Frontal cortex (tissue), 4 donors: ENCODE measurements around the gene FRS3. TPM values are rescaled to one million over a fixed set of nuclear protein-coding genes. Genes with fewer than 3 reads are reported as not detected.
"Not testable (repeated sequence)": the region's sequence is repeated elsewhere in the genome, so short reads cannot be mapped to it uniquely, and the experiment has no call there.

Experiments used
- DNase-seq, 2 donors: peaks; one replicate each; pipeline ENCODE4 v3.0.0; 2012; ENCODE audit warnings: low spot score in 2 of 2
- FAIRE-seq: peaks from 2 replicates; lab custom pipeline; 2012; peaks lifted over from hg19 to GRCh38; lab: Jason Lieb, UNC
- total RNA-seq: library from RNA; depleted of rRNA; stranded (reverse); fragments of >200 nt; gene quantifications from one replicate; pipeline ENCODE4 v1.2.3, GENCODE V29; 2014
- donor health status: control.
- donor health status: control.
- donor health status: control.

Gene FRS3
- total RNA-seq, 1 donor from 2014 or later, result 9.4 TPM

DNA sequence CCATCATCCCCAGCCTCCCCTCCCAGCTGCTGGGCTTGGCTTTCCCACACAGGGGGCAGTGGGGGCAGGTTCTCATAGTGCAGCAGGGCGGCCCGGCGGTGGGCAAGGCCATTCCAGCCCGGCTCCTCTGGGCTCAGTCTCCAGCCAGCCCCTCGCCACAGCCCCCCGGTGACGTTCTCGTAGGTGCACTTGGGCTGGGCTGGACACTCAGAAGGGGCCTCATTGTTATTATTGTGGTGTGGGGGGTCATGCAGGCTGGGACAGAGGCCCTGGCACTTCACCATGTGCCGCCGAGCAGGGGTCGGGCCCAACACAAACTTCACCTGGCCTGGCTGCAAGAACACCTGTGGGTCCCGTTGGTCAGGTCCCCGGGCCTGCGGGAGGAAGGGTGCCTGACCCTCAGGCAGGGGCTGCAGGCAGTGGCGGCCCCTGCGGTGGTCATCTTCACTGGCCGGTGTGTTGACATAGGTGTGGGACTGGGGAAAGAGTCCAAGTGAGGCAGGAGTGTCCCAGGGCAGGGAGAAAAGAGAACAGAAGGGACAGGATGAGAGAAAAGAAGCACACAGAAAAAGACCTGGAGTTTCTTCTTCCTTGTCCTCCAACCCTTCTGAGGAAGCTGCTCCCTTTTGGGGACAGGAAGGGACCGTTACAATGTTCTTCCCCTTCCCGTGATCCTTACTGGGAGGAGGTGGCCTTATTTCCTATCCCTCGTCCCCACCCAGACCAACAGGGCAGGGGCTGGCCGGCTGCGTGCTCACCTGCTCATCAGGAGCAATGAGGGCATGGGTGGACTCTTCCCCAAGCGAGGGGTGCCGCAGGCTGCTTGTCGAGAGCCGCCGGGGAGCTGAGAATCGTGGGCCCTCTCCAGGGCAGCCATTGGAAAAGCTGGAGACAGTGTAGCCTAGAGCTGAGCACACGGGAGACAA lies 8.4 kb downstream of the FRS3 start:
- no peak for DNase-seq
- FAIRE-seq, result no peak

DNA sequence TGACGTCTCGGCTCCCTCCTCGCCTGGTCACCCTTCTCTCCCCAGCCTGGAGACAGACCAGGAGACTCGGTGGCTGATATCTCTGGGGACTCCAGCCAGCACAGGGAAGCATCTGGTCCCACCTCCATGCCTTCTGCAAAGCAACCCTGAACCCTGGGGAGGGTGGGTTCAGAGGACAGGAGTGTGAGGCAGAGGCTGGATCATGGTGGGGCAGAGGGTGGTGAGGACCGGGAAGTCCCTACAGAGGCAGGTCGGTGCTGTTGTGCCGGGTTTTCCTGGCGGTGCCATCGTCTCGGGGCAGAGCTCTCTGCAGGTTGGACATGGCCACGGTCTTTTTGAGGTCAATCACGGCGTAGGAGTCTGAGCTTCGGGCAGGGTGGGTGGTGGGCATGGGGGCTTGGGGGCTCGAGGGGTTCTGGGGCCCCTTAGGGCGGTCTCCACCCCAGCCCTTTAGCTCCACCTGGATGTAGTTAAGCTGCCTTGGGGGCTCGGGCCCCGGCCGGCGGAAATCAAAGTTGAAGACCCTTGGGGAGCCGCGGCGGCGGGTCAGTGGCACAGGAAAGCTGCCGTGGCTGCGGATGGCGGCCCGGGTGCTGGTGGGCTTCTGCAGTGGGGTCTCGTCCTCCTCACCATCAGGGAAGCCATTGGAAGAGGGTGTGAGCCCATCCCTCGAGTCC lies 9.2 kb downstream of the FRS3 start:
- DNase-seq, result no peak
- FAIRE-seq, result no peak

DNA sequence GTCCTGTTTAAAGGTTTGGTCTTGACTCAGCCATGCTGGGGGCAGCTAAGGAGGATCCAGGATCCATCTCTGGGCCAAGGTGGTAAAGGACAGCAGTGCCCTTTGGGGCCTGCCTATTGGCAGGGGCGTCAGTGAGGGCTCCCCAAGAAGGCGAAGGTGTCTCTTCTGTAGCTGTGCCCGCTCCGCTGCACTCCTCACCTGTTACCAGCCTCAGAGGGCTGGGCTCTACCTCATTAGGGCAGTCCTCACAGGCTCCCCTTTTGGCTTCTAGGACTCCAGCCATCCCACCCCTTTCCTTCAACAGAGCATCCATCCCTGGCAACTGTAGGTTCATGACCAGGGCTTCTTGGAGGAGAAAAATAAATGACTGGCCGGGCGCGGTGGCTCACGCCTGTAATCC lies 10.3 kb downstream of the FRS3 start:
- FAIRE-seq (no peak), DNase-seq (no peak)

DNA sequence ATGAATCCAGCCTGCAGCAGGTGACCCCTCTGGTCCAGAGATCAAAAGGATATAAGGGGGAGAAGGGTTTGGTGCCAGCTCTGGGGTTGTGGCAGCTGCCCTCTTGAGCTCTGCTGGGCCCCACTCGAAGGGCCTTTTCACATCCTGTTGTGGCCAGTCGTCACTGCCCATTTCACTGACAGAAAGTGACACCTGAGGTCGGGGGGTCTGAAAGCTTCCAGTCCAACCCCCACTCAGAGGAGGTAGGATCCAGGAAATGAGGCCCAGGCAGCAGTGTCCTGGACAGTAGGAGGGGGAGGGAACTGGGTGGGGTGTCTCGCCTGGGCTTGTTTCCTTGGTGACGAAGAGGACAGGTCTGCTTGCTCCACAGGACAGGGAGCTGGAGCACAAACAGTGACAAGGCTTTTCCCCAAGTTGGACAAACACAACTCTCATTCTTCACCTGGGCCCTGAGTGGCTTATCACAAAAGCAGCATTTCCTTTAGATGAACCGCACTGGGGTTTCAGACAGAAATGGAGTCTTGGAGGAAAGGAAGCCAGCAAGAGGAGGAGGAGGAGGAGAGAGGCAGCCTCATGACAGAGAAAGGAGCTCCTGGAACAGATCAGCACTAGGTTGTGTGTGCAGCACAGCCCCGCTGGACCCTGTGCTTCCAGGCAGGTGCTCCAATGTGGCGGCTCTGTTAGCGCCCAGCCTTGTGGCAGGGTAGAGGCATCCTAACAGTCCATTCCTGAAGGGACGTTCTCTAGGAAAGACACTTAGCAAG lies 11.0 kb downstream of the FRS3 start:
- no peak for FAIRE-seq
- DNase-seq, result no peak

DNA sequence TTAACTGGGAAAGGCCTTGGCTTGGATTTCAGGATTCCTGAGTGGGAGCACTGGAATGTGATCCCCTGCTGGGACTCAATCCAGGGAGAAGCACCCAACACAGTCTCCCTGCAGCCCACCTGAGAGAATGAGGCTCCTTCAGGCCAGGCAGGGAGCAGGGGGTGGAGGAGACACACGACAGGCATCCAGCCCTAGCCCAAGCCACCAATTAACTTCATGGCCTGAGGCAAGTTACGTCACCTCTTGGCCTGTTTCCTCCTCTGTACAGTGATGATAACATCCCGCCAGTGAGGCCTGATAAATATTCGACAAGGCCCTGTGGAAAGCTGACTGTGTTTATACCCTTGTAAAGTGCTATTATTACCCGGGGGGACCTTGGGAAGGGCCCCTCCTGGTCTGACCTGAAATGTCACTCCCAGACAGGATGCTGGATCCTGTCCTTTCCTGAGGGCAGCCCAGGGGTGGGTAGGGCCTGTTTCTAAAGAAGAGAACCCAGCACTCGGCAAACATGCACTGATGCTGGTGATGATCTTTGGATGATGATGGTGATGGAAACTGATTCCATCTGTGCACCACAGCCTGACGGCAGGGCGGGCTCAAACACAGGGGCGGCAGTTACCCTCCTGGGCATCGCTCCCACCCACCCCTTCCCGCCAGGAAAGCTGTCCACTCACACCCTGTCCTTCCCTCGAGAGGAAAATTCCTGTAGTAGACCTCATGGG lies 12.4 kb downstream of the FRS3 start:
- FAIRE-seq, result no peak
- no peak for DNase-seq

DNA sequence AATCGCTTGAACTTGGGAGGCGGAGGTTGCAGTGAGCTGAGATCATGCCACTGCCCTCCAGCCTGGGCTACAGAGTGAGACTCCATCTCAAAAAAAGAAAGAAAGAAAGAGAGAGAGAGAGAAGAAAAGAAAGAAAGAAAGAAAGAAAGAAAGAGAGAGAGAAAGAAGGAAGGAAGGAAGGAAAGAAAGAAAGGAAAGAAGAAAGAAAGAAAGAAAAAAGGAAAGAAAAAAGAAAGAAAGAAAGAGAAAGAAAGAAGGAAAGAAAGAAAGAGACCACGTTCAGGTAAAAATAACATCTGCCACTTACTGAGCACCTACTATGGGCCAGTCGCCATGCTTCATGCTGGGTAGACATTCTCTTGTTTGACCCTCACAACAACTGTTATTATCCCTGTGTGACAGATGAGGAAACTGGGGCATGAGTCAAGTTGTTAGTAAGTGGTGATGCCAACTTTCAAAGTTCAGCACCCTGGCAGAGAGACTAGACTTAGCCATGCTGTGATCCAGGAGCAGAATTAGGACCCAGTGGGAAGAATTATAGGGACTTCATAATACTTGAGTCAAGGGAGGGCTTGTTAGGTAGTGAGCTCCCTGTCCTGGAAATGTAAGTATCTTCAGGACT lies 13.5 kb downstream of the FRS3 start:
- not testable (repeated sequence) for FAIRE-seq, DNase-seq

DNA sequence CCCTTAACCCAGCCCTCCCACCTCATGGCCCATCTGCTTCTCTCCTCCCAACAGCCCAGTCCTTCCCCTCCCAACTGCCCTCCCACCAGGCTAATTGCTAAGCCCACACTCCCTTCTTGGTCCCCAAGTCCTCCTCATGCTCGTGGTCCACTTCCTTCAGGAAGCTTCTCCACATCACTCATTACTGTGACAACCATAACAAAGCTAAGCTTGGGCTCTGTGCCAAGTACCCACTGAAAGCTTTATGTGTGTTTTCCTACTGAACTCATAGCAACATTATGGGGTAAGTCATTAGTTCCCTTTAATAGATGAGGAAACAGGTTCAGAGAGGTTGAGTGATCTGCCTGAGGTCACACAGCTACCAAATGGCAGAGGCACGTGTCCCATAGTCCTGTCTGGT lies 16.2 kb downstream of the FRS3 start:
- DNase-seq (no peak), FAIRE-seq (no peak)

DNA sequence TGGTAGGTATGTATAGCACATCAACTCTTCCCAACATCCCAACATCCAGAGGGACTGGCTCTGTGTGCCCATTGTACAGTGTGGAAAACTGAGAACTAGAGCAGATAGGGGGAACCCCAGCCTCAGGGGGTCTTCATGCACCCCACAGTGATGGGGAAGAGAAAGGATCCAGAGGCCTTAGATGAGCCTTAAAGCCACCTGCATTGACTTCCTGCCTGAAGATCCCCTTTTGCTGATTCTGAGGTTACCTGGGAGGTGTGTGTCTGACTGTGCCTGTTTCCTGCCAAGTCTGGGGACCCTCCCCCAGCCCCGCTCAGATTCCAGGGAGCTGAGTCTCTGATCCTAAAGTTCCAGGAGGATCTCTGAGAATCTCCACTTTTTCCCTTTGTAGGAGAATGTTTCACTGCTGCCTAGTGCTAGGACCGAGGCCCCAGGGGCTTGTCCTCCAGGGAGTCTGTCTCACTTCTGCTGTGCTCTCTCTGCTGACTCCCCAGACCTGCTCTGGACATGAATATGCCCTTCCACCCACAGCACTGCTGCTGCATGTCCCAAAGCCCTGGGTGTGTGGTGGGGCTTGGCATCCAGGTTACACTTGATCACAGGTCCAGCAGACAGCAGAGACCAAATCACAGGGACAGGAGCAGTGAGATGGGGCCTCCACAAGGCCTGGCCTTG lies 19.7 kb downstream of the FRS3 start:
- FAIRE-seq (no peak), DNase-seq (no peak)

DNA sequence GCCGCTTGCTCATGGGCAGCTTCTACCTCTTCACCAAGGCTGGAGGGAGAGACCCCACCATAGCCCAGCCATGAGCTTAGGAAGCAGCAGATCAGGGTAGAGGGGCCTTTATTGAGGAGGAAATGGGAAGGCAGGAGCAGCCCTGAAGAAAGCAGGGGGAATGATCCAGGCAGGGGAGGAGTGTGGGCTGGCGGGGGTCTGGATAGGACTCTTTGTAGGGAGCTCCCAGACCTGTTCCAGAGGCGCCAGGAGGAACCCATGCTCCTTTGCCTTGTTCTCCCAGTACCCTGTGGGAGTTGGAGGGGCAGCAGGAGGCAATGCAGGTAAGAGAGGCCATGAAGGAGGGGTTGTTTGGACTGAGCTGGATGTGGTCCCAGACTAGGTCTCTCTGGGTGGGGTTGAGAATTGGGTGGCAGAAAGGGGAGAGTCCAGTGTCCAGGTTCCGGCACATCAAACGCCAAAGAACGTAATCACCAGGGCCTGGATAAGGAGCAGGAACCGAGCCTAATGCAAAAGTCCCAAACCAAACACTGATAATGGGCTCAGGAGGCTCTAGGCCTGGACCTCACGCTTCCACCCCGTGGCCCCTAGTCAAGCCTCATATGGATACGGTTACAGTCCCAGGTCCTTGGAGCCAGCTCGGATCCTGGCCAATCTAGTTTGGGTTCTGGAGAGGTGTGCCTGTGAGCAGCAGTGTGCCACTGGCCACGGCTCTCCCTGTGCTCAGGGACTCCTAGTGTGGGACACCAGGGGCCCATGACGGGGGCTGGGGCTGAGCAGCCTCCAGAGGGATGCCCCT lies 20.4 kb downstream of the FRS3 start:
- DNase-seq (no peak), FAIRE-seq (no peak)

DNA sequence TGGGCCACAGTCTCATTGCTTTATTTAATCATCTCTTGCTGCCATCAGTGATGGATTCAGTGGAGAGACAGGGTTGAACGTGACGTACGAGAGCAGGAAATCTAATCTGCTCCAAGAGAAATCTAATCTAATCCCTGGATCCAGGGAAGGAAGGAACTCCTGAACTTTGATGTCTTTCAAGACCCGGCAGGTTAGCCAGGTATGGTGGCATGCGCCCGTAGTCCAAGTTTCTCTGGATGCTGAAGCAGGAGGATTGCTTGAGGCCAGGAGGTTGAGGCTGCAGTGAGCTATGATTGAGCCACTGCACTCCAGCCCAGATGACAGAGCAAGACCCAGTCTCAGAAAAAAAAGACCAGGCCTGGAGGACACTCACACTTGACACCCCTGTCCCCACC lies 21.1 kb downstream of the FRS3 start:
- FAIRE-seq, result no peak

DNA sequence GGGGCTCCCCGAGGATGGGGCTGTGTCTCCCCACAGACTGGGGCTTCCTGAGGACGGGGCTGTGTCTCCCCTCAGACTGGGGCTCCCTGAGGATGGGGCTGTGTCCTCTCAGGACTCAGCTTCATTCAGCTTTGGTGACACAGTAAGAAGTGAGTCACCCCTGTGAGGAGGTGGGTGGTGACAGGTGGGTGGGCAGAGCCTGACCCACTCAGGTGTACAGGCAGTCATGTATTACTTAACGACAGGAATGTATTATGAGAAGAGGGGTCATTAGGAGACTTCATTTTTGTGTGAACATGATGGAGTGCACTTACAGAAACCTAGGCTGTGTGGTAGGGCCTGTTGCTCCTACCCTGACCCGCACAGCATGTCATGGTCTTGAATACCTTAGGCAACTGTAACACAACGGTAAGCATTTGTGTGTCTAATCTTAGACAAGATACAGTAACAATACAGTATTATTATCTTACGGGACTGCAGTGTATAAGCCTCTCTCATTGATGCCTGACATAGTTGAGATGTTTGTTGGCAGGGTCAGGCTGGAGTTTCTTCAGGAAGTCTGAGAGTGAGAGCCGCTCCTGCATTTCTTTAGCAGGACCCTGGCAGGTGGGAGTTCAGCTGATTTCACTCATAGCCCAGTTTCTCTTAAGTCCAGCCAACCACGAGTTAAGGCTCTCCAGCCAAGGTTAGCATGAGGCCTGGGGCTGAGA lies 21.6 kb downstream of the FRS3 start:
- no peak for FAIRE-seq
- no peak for DNase-seq

More for the DNA sequence above, 21.1 kb downstream of the FRS3 start:
- no peak for DNase-seq

DNA sequence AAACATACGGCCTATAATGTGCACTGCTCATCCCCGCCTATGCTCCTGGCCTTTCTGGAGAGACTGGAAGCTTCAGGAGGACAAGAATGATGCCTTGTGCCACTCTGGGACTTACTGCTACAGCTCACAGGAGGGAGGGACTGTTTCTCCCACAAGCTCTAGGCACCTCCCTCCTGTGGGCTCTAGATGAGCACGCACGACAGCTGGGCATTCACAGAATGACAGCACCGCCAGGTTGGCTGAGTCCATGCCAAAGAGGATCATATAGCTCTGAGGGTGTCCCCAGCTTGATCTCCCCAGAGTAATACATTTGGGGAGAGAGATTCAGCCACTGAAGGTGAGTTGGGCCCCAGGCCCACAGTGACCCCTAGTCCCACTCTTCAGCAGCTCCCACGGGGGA lies 22.4 kb downstream of the FRS3 start:
- FAIRE-seq, result no peak
- no peak for DNase-seq

DNA sequence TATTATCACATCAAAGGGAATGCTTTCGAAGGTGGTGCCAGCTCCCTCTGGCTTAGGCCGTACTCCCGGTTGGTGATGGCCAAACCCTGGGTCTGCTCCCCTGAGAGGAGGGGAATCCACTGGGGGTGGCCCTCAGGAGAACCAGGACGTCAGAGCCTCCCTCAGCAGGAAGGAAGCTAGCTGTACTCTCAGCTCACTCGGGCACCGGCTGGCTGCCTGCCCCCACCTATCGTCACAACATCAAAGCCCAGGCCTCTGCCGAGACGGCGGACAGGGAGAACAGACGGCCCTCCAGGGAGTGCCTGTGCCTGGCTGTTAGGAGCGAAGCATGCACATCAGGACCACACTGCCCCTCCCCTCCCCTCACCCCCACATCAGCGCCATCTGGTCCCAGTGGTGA lies 23.3 kb downstream of the FRS3 start:
- FAIRE-seq, result no peak
- DNase-seq, result no peak

DNA sequence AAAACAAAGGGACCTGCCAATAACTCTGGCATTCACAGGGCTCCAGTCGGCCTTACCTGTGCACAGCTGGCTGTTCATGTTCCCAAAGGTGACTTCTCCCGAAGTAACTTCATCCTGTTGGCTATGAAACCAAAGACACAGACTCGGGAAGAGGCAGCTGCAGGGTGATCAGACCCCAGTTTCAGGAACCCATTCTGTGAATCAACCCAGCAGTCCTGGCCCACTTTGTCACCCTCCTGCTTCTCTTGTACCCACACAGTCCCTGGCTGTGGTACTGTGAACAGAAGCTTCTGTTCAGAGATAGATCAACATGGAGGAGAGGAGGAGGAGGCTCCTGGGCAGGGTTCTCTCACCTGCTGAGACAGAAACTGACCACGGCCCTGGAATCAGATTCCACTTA lies 23.8 kb downstream of the FRS3 start:
- FAIRE-seq (no peak), DNase-seq (no peak)

DNA sequence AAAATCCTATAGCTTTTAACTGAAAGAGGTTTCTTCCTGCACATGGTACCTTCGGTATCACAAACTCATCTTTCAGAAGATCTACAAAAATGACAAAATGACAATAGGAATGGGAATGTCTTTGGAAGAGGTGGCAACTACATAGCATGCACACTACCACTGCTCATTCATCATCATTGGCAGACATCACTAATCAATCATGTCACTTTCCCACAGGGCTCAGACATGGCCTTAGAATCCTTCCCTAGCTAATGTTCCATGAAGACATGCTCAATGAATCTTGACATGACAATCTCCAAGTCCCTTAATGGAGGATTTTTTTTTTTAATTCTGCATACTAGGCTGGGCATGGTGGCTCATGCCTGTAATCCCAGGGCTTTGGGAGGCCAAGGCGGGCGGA lies 29.3 kb downstream of the FRS3 start:
- DNase-seq, result no peak
- no peak for FAIRE-seq

DNA sequence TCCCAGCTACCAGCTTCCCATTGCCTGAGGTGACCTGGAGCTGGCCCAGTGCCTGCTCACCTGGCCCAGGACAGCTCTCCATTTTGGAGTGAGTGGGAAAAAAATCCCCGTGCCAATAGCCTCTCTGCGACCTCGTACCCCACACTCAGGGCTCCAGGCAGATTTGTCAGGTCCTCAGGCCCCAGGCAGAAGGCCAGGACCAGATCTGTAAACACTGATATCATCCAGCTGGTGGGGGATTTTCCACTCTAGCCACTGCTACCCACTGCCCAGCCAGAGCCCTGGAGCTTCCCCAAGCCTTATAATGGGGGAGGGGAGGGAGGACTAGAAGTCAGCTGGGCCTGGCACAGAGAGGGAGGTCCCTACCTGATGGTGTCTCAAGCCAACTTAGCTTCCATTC lies 31.2 kb downstream of the FRS3 start:
- no peak for DNase-seq
- no peak for FAIRE-seq

DNA sequence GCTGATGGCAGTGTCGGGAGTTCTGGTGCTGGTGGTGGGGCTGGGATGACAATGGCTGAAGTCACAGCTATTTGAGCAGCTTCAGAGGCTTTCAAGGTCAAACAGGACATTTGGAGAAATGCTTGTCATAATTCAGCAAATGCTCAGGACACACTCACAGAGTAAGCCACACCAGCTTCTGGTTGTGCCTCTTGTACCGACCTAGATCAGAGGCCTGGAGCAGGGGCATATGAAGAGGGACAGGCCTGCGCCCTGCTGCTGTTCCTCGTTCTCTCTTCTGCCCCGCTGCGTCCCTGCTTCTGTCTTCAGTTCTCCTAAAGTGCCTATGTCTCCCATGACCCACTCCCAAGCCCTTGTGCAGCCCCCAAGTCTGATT lies 31.6 kb downstream of the FRS3 start:
- DNase-seq (no peak), FAIRE-seq (no peak)
